Psoas muscle (tissue), 8 donors: ENCODE measurements around the gene PKIB. TPM values are rescaled to one million over a fixed set of nuclear protein-coding genes. Genes with fewer than 3 reads are reported as not detected.

Experiments used
- ATAC-seq, 4 donors: fragments of 200-7000 bp; cut with Tn5 transposase; one replicate each; pipeline ENCODE4 v1.9.1; 2020; ENCODE audit warnings: moderate library complexity in 3 of 4, mild to moderate bottlenecking in 2 of 4
- DNase-seq, 2 donors: peaks; one replicate each; pipeline ENCODE4 v3.0.0-alpha.2; 2020
- H3K27ac ChIP-seq: fragments of 200-600 bp; one replicate; pipeline ENCODE4 v1.8.0; 2022
- H3K27me3 ChIP-seq, 3 donors: fragments of 200-600 bp in 1 of 3; one replicate each; pipeline versions ENCODE4 v1.6.1 to v1.8.0; 2013 to 2022; ENCODE audit warnings: low read length in 2 of 3, mild to moderate bottlenecking in 2 of 3, moderate library complexity in 1 of 3; ENCODE audit not compliant: insufficient read depth in 3 of 3
- H3K36me3 ChIP-seq, 2 donors: fragments of 200-600 bp in 1 of 2; one replicate each; pipeline versions ENCODE4 v1.6.1 to v1.8.0; 2013 to 2022; ENCODE audit warnings: low read depth in 1 of 2, mild to moderate bottlenecking in 1 of 2, moderate library complexity in 1 of 2; ENCODE audit not compliant: insufficient read depth in 1 of 2
- H3K4me1 ChIP-seq: fragments of 200-600 bp; one replicate; pipeline ENCODE4 v1.8.0; 2022
- H3K4me3 ChIP-seq: fragments of 200-600 bp; one replicate; pipeline ENCODE4 v1.8.0; 2022; ENCODE audit warnings: mild to moderate bottlenecking
- H3K9me3 ChIP-seq: fragments of 200-600 bp; one replicate; pipeline ENCODE4 v1.8.0; 2022
- WGBS, 3 donors: extraction: QIAGEN DNeasy Blood & Tissue Kit; methylation state at CpG; one replicate each; pipeline versions ENCODE4 v1.1.6 to v1.1.7; 2013; 5-methylcytosine and 5-hydroxymethylcytosine counted together
- intact Hi-C, 2 donors: fragments of 100-400 bp; cut with DNase I; formaldehyde crosslinking; loops; one replicate each; pipeline versions ENCODE4 v1.11.0 to v1.14.2; 2022
- polyA plus RNA-seq, 3 donors: library from polyadenylated mRNA; stranded (reverse); fragments of 200-250 nt; gene quantifications; one replicate each; pipeline ENCODE4 v1.2.3, GENCODE V29; 2013
- total RNA-seq, 4 donors: library from RNA; stranded (reverse); fragmentation: NEBNext Ultra II Directional in 2 of 4; extraction: Animal tissue kit (Norgen Biotek cat#: 25700) in 2 of 4; gene quantifications; one replicate each; pipeline versions ENCODE4 v1.2.1 to v1.2.4, GENCODE V29; 2021 to 2023
- TF ChIP-seq, protein P1 (sequence below): fragments of 200-600 bp; IDR thresholded peaks from one replicate; pipeline ENCODE4 v1.8.0; 2022; ENCODE audit warnings: antibody characterized with exemption
- donor health status: healthy with polysubstance abuse.
- donor health status: DM: no; HTN: no; CAD: no; lungs with moderate emphysema.
- donor health status: Bipolar disorder and iron deficiency.
- donor health status: healthy.
- donor health status: DM: yes; HTN: yes; CAD: no.
- donor health status: DM: no; HTN: no; CAD: no.
- donor health status: DM: no; HTN: no; CAD: no.
- donor health status: DM: yes; HTN: yes; CAD: no.

PKIB gene
- total and polyA plus RNA-seq, 7 donors, result 0.20 to 2.4 (median 0.59) TPM

DNA sequence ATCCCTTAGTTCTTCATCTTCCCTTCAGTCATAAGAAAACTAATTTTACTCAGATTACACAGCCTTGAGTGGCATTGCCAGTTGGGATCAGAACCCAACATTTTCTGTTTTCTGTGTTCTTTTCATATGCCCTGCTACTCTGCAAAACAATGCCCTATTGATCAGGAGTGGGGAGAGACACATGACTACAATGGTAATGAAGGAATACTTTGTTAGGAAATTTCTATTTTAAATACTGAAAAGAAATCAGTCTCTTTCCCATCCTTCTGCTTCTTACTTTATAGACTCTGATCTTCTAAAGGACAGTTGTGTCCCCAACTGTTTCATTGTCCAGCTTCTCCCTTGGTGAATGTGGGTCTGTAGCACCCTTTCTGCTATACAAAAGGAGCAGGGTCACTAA, 5.5 kb upstream of the PKIB start:
- no peak overlapping the region for H3K27ac ChIP-seq
- no peaks in the 10 kb centered on the region for H3K9me3 ChIP-seq
- DNase-seq, result no peak
- H3K27me3 ChIP-seq, result peaks cover 0 to 2% (median 0%) of the 10 kb centered on the region in 3 donors
- no peak overlapping the region for H3K4me3 ChIP-seq
- H3K36me3 ChIP-seq, result no peaks in the 10 kb centered on the region
- intact Hi-C loops, result no loop called here
- no peak for ATAC-seq
- no peaks in the 10 kb centered on the region for H3K4me1 ChIP-seq
- TF ChIP-seq, protein P1, sequence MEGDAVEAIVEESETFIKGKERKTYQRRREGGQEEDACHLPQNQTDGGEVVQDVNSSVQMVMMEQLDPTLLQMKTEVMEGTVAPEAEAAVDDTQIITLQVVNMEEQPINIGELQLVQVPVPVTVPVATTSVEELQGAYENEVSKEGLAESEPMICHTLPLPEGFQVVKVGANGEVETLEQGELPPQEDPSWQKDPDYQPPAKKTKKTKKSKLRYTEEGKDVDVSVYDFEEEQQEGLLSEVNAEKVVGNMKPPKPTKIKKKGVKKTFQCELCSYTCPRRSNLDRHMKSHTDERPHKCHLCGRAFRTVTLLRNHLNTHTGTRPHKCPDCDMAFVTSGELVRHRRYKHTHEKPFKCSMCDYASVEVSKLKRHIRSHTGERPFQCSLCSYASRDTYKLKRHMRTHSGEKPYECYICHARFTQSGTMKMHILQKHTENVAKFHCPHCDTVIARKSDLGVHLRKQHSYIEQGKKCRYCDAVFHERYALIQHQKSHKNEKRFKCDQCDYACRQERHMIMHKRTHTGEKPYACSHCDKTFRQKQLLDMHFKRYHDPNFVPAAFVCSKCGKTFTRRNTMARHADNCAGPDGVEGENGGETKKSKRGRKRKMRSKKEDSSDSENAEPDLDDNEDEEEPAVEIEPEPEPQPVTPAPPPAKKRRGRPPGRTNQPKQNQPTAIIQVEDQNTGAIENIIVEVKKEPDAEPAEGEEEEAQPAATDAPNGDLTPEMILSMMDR, result no peak

DNA sequence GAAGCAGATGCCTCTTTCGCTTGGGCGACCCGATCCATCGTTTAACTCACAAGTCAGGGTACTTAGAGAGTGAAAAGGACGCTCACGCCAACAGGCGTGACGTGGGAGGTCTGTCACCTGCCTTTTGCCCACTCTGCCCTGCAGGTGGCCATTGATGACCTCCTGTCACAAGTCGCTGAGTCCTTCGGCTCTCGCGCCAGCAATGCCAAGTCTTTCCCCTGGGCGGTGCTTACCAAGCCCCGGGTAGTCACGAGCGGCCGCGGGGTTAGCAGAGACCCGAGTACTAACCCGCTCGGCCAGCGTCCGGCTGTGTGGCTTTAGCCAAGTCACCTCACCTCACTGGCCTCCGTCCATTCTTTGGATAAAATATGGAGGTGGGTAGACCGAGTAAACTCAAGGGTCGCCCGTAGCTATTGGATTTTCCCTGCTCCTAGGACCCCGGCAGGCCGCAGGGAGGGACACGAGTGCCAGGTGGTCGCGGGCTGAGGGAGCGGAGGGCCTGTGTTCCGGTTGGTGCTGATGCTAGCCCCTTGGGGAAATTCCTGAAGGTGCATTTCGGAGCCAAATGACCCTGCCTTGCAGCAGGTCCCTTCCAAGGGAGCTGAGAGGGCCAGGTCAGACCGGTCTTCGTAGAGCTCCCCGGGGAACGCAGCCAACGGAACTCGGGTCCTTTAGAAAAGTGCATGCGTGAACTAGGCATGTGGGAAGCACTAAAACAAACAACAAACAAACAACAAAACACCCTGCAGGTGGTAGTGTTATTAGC, 668 bp downstream of the PKIB start:
- ATAC-seq (peak; percentile 58 to 83 (median 68)), DNase-seq (peak; percentile 28 to 58)
- intact Hi-C loops, result loop anchor here in 1 of 2 donors (5.0 kb wide), 1 partner anchor 106 kb away; no protein-coding TSS in a partner anchor
- Histone ChIP-seq H3K4me1 (peaks cover 5% of the 10 kb centered on the region), H3K27ac (no peak overlapping the region), H3K27me3 (peaks cover 0 to 3% (median 0%) of the 10 kb centered on the region in 3 donors), H3K36me3 (no peaks in the 10 kb centered on the region), H3K9me3 (no peaks in the 10 kb centered on the region), H3K4me3 (peak overlapping the region; percentile 65)
- 1% methylated on average over 39 to 42 of the region's 42 CpGs for WGBS, 3 donors
- TF ChIP-seq, protein P1, result no peak

DNA sequence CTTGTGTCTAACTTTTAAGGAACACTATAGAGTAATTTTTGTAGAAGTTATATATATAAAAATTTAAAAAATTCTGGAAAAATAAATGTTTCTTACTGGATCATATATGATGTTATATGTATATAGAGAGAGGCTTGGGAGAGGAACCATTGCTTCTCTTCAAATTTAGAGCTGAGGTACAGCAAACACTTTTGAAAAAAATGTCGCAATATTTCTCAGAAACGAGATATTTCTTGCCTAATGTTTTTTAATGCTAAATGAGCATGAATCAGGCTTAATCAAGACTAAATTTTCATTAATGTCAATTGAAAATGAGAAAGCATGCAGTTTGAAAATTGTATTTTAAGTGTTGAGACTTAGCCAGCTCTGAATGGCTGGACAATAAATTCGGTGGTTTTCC, 2.6 kb downstream of the PKIB start:
- TF ChIP-seq, protein P1, result no peak
- H3K27ac ChIP-seq, result no peak overlapping the region
- intact Hi-C loops, result loop anchor here in 1 of 2 donors (5.0 kb wide), 1 partner anchor 104 kb away; no protein-coding TSS in a partner anchor
- ATAC-seq (no peak), DNase-seq (no peak)
- H3K4me1 ChIP-seq, result peaks cover 5% of the 10 kb centered on the region
- no peak overlapping the region for H3K4me3 ChIP-seq
- no peaks in the 10 kb centered on the region for H3K36me3 ChIP-seq
- H3K27me3 ChIP-seq, result peaks cover 0 to 6% (median 0%) of the 10 kb centered on the region in 3 donors
- H3K9me3 ChIP-seq, result no peaks in the 10 kb centered on the region
- WGBS, 3 donors, result 77 to 91% (median 90%) methylated on average over 3 of the region's 3 CpGs

DNA sequence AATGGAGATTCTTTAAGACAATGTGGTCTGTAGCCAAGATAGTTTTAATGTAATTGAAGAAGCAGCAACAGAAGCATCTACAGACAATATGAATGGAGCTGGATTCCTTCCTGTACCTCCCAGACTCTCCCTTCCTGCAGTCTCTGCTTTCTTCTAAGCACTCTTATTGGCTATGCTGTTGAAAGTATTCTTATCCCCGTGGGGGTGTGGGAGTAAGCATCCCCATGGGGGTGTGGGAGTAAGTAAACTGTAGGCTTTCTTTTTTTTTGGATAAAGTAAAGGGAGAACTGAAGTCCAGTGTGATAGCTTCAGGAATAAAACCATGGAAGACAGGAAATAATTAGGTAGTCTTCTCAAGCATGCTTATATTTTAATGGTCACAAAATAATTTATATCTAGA, 4.1 kb downstream of the PKIB start:
- Histone ChIP-seq H3K4me3 (no peak overlapping the region), H3K9me3 (no peaks in the 10 kb centered on the region), H3K4me1 (peaks cover 5% of the 10 kb centered on the region), H3K27ac (no peak overlapping the region), H3K36me3 (no peaks in the 10 kb centered on the region), H3K27me3 (peaks cover 0 to 6% (median 0%) of the 10 kb centered on the region in 3 donors)
- WGBS, 3 donors, result 28 to 47% (median 39%) methylated on average over 1 of the region's 1 CpG
- TF ChIP-seq, protein P1, result no peak
- ATAC-seq, result no peak
- intact Hi-C loops, result loop anchor here in 1 of 2 donors (5.0 kb wide), 1 partner anchor 103 kb away; no protein-coding TSS in a partner anchor
- no peak for DNase-seq
